Adrenal gland (tissue), 12 donors: ENCODE measurements around the gene VSIG10L2. TPM values are rescaled to one million over a fixed set of nuclear protein-coding genes. Genes with fewer than 3 reads are reported as not detected.

Experiments used
- DNase-seq, 7 donors: peaks; one replicate each; pipeline ENCODE4 v3.0.0-alpha.2; 2019 to 2020
- H3K27ac ChIP-seq, 5 donors: fragments of 200-600 bp; sonication (generic) in 4 of 5; 1 replicate in 3 of 5; 2 replicates in 2 of 5; pipeline versions ENCODE4 v1.5.1 to v1.8.0; 2016 to 2020; ENCODE audit warnings: mild to moderate bottlenecking in 1 of 5
- H3K27me3 ChIP-seq: fragments of 200-600 bp; 2 replicates; pipeline ENCODE4 v1.8.0; 2021
- H3K36me3 ChIP-seq, 2 donors: fragments of 200-600 bp; replicated peaks in 1 of 2; 1 replicate in 1 of 2; 2 replicates in 1 of 2; pipeline versions ENCODE4 v1.5.1 to v1.8.0; 2018 to 2022
- H3K4me1 ChIP-seq, 2 donors: fragments of 200-600 bp; replicated peaks in 1 of 2; 1 replicate in 1 of 2; 2 replicates in 1 of 2; pipeline versions ENCODE4 v1.5.1 to v1.8.0; 2018 to 2021
- H3K4me3 ChIP-seq, 4 donors: fragments of 200-600 bp; sonication (generic) in 3 of 4; one replicate each; pipeline ENCODE4 v1.5.1; 2016 to 2018
- H3K9me3 ChIP-seq, 3 donors: fragments of 200-600 bp; sonication (generic) in 1 of 3; replicated peaks in 1 of 3; 1 replicate in 2 of 3; 2 replicates in 1 of 3; pipeline versions ENCODE4 v1.5.1 to v1.8.0; 2016 to 2021
- CTCF ChIP-seq, 6 experiments: fragments of 450-650 bp in 4 of 6; fragments of 200-600 bp in 2 of 6; sonication (generic) in 1 of 6; IDR thresholded peaks; 1 replicate in 5 of 6; 2 replicates in 1 of 6; pipeline versions ENCODE4 v1.5.1 to v1.8.0; 2016 to 2021; ENCODE audit warnings: antibody characterized with exemption in 6 of 6, mild to moderate bottlenecking in 2 of 6, moderate library complexity in 1 of 6
- POLR2A ChIP-seq, 2 donors: fragments of 450-650 bp; IDR thresholded peaks; one replicate each; pipeline ENCODE4 v1.6.1; 2017; ENCODE audit warnings: antibody characterized with exemption in 2 of 2, mild to moderate bottlenecking in 2 of 2, moderate library complexity in 1 of 2
- WGBS, 4 donors: extraction: QIAGEN DNeasy Blood & Tissue Kit in 2 of 4; methylation state at CpG; one replicate each; pipeline versions ENCODE4 v1.1.5 to v1.1.7; 2013 to 2017; 5-methylcytosine and 5-hydroxymethylcytosine counted together
- intact Hi-C, 2 donors: fragments of 100-400 bp; cut with DNase I; formaldehyde crosslinking; loops; one replicate each; pipeline versions ENCODE4 v1.14.1 to v1.15.0; 2022 to 2023
- polyA plus RNA-seq, 3 donors: library from polyadenylated mRNA; stranded (reverse); fragments of 200-250 nt in 2 of 3; fragments of 350-450 nt in 1 of 3; fragmentation: Illumina TruSeq in 1 of 3; extraction: RNeasy Lipid Tissue Mini Kit (QIAGEN cat#74804) in 1 of 3; gene quantifications; one replicate each; pipeline ENCODE4 v1.2.3, GENCODE V29; 2013 to 2014
- total RNA-seq, 9 donors: library from RNA; depleted of rRNA in 4 of 9; stranded (reverse); fragments of >200 nt in 4 of 9; fragments of 120-200 nt in 1 of 9; fragmentation: NEBNext Ultra II Directional in 1 of 9; extraction: Animal tissue kit (Norgen Biotek cat#: 25700) in 1 of 9; gene quantifications; one replicate each; pipeline versions ENCODE4 v1.1.0 to v1.2.4, GENCODE V29; 2013 to 2023
- donor health status: healthy with polysubstance abuse.
- donor health status: Bipolar disorder and iron deficiency.
- donor health status: DM: yes; HTN: yes; CAD: no.
- donor health status: DM: no; HTN: no; CAD: no.
- donor health status: DM: no; HTN: no; CAD: no.
- donor health status: DM: yes; HTN: yes; CAD: no.

VSIG10L2 gene
- total and polyA plus RNA-seq, 12 donors, result 0.08 to 0.44 TPM; not detected in 10

DNA sequence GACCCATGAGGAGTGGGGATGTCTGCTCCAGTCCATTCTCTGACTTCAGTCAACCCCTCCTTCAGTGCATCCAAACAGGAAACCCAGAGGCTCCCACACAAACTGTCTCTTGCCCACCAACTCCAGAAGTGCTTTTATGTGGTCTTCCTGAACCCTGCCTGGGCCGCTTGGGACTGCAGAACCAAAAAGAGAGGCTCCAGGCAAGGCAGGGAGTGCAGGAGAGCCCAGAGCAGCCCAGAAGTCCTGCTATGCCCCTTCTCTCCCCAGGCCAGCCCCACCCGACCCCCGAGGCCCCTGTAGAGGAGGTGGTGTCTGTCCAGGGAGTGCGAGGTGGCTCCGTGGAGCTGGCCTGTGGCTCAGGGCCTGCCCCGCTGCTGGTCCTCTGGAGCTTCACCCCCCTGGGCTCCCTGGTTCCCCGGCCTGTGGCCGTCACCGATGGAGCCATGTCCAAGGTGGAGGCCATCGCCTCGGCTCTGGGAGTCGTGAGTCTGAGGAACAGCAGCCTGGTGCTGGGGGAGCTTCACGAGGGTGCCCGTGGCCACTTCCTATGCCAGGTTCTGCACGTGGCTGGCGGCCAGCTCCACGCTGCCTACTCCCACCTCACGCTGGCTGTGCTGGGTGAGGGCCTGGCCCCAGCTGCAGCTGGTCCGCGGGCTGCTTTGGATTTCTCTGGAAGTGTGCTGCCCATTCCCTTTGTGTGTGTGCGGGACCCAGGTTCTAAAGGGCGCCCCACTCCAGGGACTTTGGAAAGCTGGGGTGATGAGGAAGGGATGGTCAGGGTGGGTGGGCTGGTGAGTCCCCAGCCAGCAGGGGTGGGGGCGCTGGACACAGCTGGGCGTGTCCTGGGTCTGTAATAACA is 1.8 kb downstream of the VSIG10L2 start:
- intact Hi-C loops, result loop anchor here in 1 of 2 donors (10.0 kb wide), 1 partner anchor 237 kb away; no protein-coding TSS in a partner anchor
- H3K36me3 ChIP-seq, result no peaks in the 10 kb centered on the region
- H3K4me3 ChIP-seq, result no peak overlapping the region
- TF ChIP-seq CTCF (IDR thresholded peaks at IDR 0.05), result no peak
- no peak for TF ChIP-seq POLR2A (IDR thresholded peaks at IDR 0.05)
- 81 to 92% (median 88%) methylated on average over 11 to 24 of the region's 24 CpGs for WGBS, 4 donors
- DNase-seq, result peak in 1 of 7 donors; percentile 10
- H3K4me1 ChIP-seq, result peaks cover 0 to 3% of the 10 kb centered on the region in 2 donors
- no peak overlapping the region for H3K27ac ChIP-seq
- no peaks in the 10 kb centered on the region for H3K9me3 ChIP-seq
- H3K27me3 ChIP-seq, result no peaks in the 10 kb centered on the region

GRCh38 chr11:125948278-125949051 is 2.6 kb downstream of the VSIG10L2 start:
- Histone ChIP-seq H3K9me3 (no peaks in the 10 kb centered on the region), H3K4me1 (peaks cover 0 to 3% of the 10 kb centered on the region in 2 donors), H3K27ac (no peak overlapping the region), H3K27me3 (no peaks in the 10 kb centered on the region), H3K36me3 (no peaks in the 10 kb centered on the region), H3K4me3 (no peak overlapping the region)
- WGBS, 4 donors, result 69 to 79% (median 74%) methylated on average over 4 to 23 of the region's 23 CpGs
- TF ChIP-seq POLR2A (IDR thresholded peaks at IDR 0.05), result no peak
- TF ChIP-seq CTCF (IDR thresholded peaks at IDR 0.05), result no peak
- intact Hi-C loops, result loop anchor here in 1 of 2 donors (10.0 kb wide), 1 partner anchor 236 kb away; no protein-coding TSS in a partner anchor
- DNase-seq, result peak in 2 of 7 donors; percentile 19 to 45

- Histone ChIP-seq H3K4me3 (no peak overlapping the region), H3K27me3 (no peaks in the 10 kb centered on the region), H3K36me3 (no peaks in the 10 kb centered on the region), H3K27ac (no peak overlapping the region), H3K4me1 (peaks cover 0 to 3% of the 10 kb centered on the region in 2 donors), H3K9me3 (no peaks in the 10 kb centered on the region)
- peak in 1 of 7 donors; percentile 44 for DNase-seq
- TF ChIP-seq CTCF (IDR thresholded peaks at IDR 0.05) (no peak), POLR2A (IDR thresholded peaks at IDR 0.05) (no peak)
- intact Hi-C loops, result loop anchor here in 1 of 2 donors (10.0 kb wide), 1 partner anchor 235 kb away; no protein-coding TSS in a partner anchor
- WGBS, 4 donors, result 91 to 93% (median 93%) methylated on average over 18 to 22 of the region's 22 CpGs
Observed at GRCh38 chr11:125949271-125950177, 3.7 kb downstream of the VSIG10L2 start.
